Measurements from ENCODE around the gene KCNQ1.

GRCh38 chr11:2814751-2815150 is 369.9 kb downstream of the KCNQ1 start:
- TF ChIP-seq POLR2AphosphoS5 (IDR thresholded peaks at IDR 0.05; ENCODE audit: low read depth, low read length) (no peak), TAF1 (IDR thresholded peaks at IDR 0.05; ENCODE audit: low read depth, low read length) (no peak), POLR2A (IDR thresholded peaks at IDR 0.05; ENCODE audit: low read depth, low read length) (no peak), POU2F2 (IDR thresholded peaks at IDR 0.05; ENCODE audit: low read depth, low read length) (no peak), PAX5 (IDR thresholded peaks at IDR 0.05; ENCODE audit: insufficient read depth, low read length, severe bottlenecking) (no peak), SPI1 (IDR thresholded peaks at IDR 0.05; ENCODE audit: low read depth, low read length) (no peak)

All from GM12891 (cell line).